Measurements from ENCODE around the gene DEF6.
"Not testable (repeated sequence)": the region's sequence is repeated elsewhere in the genome, so short reads cannot be mapped to it uniquely, and the experiment has no call there.

DEF6 gene

GRCh38 chr6:35311390-35312075 lies 13.9 kb downstream of the DEF6 start:
- no peak for TF ChIP-seq ZNF274 (IDR thresholded peaks at IDR 0.05; ENCODE audit: low read depth, low read length)
- H3K4me3 ChIP-seq (ENCODE audit: low read length) = no peak overlapping the region; the same call in 1 of the 2 replicates

GRCh38 chr6:35312076-35312800 lies 14.6 kb downstream of the DEF6 start:
- no peak for TF ChIP-seq ZNF274 (IDR thresholded peaks at IDR 0.05; ENCODE audit: low read depth, low read length)
- no peak overlapping the region for H3K4me3 ChIP-seq (ENCODE audit: low read length)

- no peak overlapping the region for H3K4me3 ChIP-seq (ENCODE audit: low read length)
- no peak for TF ChIP-seq ZNF274 (IDR thresholded peaks at IDR 0.05; ENCODE audit: low read depth, low read length)
Observed at GRCh38 chr6:35312807-35313206, 15.2 kb downstream of the DEF6 start.

GRCh38 chr6:35317483-35318195 lies 20.0 kb downstream of the DEF6 start:
- no peak for TF ChIP-seq ZNF274 (IDR thresholded peaks at IDR 0.05; ENCODE audit: low read depth, low read length)
- no peak overlapping the region for H3K4me3 ChIP-seq (ENCODE audit: low read length)

- H3K4me3 ChIP-seq (ENCODE audit: low read length) = peak overlapping the region; percentile 23; the same call in 1 of the 2 replicates
- no peak for TF ChIP-seq ZNF274 (IDR thresholded peaks at IDR 0.05; ENCODE audit: low read depth, low read length)
Observed at GRCh38 chr6:35318196-35319171, 20.9 kb downstream of the DEF6 start.

GRCh38 chr6:35319346-35320030 lies 21.9 kb downstream of the DEF6 start:
- H3K4me3 ChIP-seq (ENCODE audit: low read length) = no peak overlapping the region
- TF ChIP-seq ZNF274 (IDR thresholded peaks at IDR 0.05; ENCODE audit: low read depth, low read length) = no peak

- TF ChIP-seq ZNF274 (IDR thresholded peaks at IDR 0.05; ENCODE audit: low read depth, low read length) = no peak
- no peak overlapping the region for H3K4me3 ChIP-seq (ENCODE audit: low read length)
Observed at GRCh38 chr6:35320031-35320410, 22.4 kb downstream of the DEF6 start.

GRCh38 chr6:35321091-35321490 lies 23.5 kb downstream of the DEF6 start:
- no peak overlapping the region for H3K4me3 ChIP-seq (ENCODE audit: low read length)
- no peak for TF ChIP-seq ZNF274 (IDR thresholded peaks at IDR 0.05; ENCODE audit: low read depth, low read length)

GRCh38 chr6:35327349-35328027 lies 29.9 kb downstream of the DEF6 start:
- TF ChIP-seq ZNF274 (IDR thresholded peaks at IDR 0.05; ENCODE audit: low read depth, low read length) = no peak
- no peak overlapping the region for H3K4me3 ChIP-seq (ENCODE audit: low read length)

- H3K4me3 ChIP-seq (ENCODE audit: low read length) = no peak overlapping the region
- no peak for TF ChIP-seq ZNF274 (IDR thresholded peaks at IDR 0.05; ENCODE audit: low read depth, low read length)
Observed at GRCh38 chr6:35328108-35328723, 30.6 kb downstream of the DEF6 start.

GRCh38 chr6:35328965-35329364 lies 31.3 kb downstream of the DEF6 start:
- H3K4me3 ChIP-seq (ENCODE audit: low read length) = not testable (repeated sequence)

GRCh38 chr6:35330541-35331119 lies 33.0 kb downstream of the DEF6 start:
- no peak for TF ChIP-seq ZNF274 (IDR thresholded peaks at IDR 0.05; ENCODE audit: low read depth, low read length)
- no peak overlapping the region for H3K4me3 ChIP-seq (ENCODE audit: low read length)

- H3K4me3 ChIP-seq (ENCODE audit: low read length) = not testable (repeated sequence)
Observed at GRCh38 chr6:35332074-35332887, 34.7 kb downstream of the DEF6 start.

All from GM08714 (cell line).